Effector memory CD4-positive, alpha-beta T cell (primary cell): ENCODE results near the gene KRT36.

Source experiments
- DNase-seq, 3 donors: peaks; one replicate each; pipeline ENCODE4 v3.0.0-alpha.2; 2020
- H3K27ac ChIP-seq: 2 replicates; pipeline ENCODE4 v1.7.0; 2013; ENCODE audit warnings: mild to moderate bottlenecking, low read length, moderate library complexity; ENCODE audit not compliant: insufficient read depth, poor library complexity, severe bottlenecking
- H3K27me3 ChIP-seq: replicated peaks from 2 replicates; pipeline ENCODE4 v1.7.0; 2013; ENCODE audit warnings: mild to moderate bottlenecking, low read length; ENCODE audit not compliant: insufficient read depth, control insufficient read depth, poor library complexity, severe bottlenecking
- H3K36me3 ChIP-seq: 2 replicates; pipeline ENCODE4 v1.7.0; 2013; ENCODE audit warnings: mild to moderate bottlenecking, low read length, moderate library complexity; ENCODE audit not compliant: control insufficient read depth, insufficient read depth
- H3K4me1 ChIP-seq: 2 replicates; pipeline ENCODE4 v1.7.0; 2013; ENCODE audit warnings: low read length, mild to moderate bottlenecking; ENCODE audit not compliant: control insufficient read depth, insufficient read depth, poor library complexity, severe bottlenecking
- H3K4me3 ChIP-seq: 2 replicates; pipeline ENCODE4 v1.7.0; 2013; ENCODE audit warnings: low read length, low read depth, mild to moderate bottlenecking; ENCODE audit not compliant: insufficient read depth, poor library complexity, severe bottlenecking
- H3K9me3 ChIP-seq: 2 replicates; pipeline ENCODE4 v1.7.0; 2013; ENCODE audit warnings: mild to moderate bottlenecking, low read length, moderate library complexity; ENCODE audit not compliant: control insufficient read depth

Gene KRT36

GRCh38 chr17:41512546-41513167, 22.9 kb upstream of the KRT36 start:
- H3K36me3 ChIP-seq: no peaks in the 10 kb centered on the region
- no peaks in the 10 kb centered on the region for H3K9me3 ChIP-seq
- no peak overlapping the region for H3K4me3 ChIP-seq
- DNase-seq: no peak
- no peaks in the 10 kb centered on the region for H3K4me1 ChIP-seq
- no peak overlapping the region for H3K27ac ChIP-seq
- H3K27me3 ChIP-seq: no peaks in the 10 kb centered on the region

GRCh38 chr17:41511716-41512115, 22.0 kb upstream of the KRT36 start:
- H3K36me3 ChIP-seq: no peaks in the 10 kb centered on the region
- H3K4me1 ChIP-seq: no peaks in the 10 kb centered on the region
- H3K27ac ChIP-seq: no peak overlapping the region
- no peaks in the 10 kb centered on the region for H3K9me3 ChIP-seq
- H3K4me3 ChIP-seq: no peak overlapping the region
- no peak for DNase-seq
- no peaks in the 10 kb centered on the region for H3K27me3 ChIP-seq

GRCh38 chr17:41511116-41511515, 21.4 kb upstream of the KRT36 start:
- H3K4me1 ChIP-seq: no peaks in the 10 kb centered on the region
- no peak overlapping the region for H3K27ac ChIP-seq
- no peaks in the 10 kb centered on the region for H3K9me3 ChIP-seq
- H3K4me3 ChIP-seq: no peak overlapping the region
- DNase-seq: no peak
- no peaks in the 10 kb centered on the region for H3K36me3 ChIP-seq
- H3K27me3 ChIP-seq: no peaks in the 10 kb centered on the region

GRCh38 chr17:41510251-41511065, 20.7 kb upstream of the KRT36 start:
- Histone ChIP-seq H3K9me3 (no peaks in the 10 kb centered on the region), H3K27me3 (no peaks in the 10 kb centered on the region), H3K4me3 (no peak overlapping the region), H3K4me1 (no peaks in the 10 kb centered on the region), H3K27ac (no peak overlapping the region), H3K36me3 (no peaks in the 10 kb centered on the region)
- DNase-seq: no peak

GRCh38 chr17:41507315-41507880, 17.7 kb upstream of the KRT36 start:
- no peak overlapping the region for H3K27ac ChIP-seq
- no peaks in the 10 kb centered on the region for H3K4me1 ChIP-seq
- H3K9me3 ChIP-seq: no peaks in the 10 kb centered on the region
- DNase-seq: no peak
- no peaks in the 10 kb centered on the region for H3K27me3 ChIP-seq
- H3K36me3 ChIP-seq: no peaks in the 10 kb centered on the region
- no peak overlapping the region for H3K4me3 ChIP-seq

- DNase-seq: no peak
- H3K36me3 ChIP-seq: no peaks in the 10 kb centered on the region
- H3K9me3 ChIP-seq: no peaks in the 10 kb centered on the region
- H3K27me3 ChIP-seq: no peaks in the 10 kb centered on the region
- H3K4me1 ChIP-seq: no peaks in the 10 kb centered on the region
- no peak overlapping the region for H3K27ac ChIP-seq
- no peak overlapping the region for H3K4me3 ChIP-seq
These were observed 16.4 kb upstream of the KRT36 start for GRCh38 chr17:41505809-41506767.

GRCh38 chr17:41505007-41505808, 15.5 kb upstream of the KRT36 start, which contains the start of gene KRT13:
Gene KRT13, minus strand, starts transcription at chr17:41505612. Its CDS starts 62 bp downstream, at chr17:41505550.
- Histone ChIP-seq H3K27ac (no peak within 1 kb of the TSS), H3K9me3 (no peaks in the 10 kb centered on the region), H3K27me3 (no peaks in the 10 kb centered on the region), H3K4me1 (no peaks in the 10 kb centered on the region), H3K36me3 (no peaks in the 10 kb centered on the region), H3K4me3 (no peak within 1 kb of the TSS)
- no peak for DNase-seq

- H3K27ac ChIP-seq: no peak overlapping the region
- H3K9me3 ChIP-seq: no peaks in the 10 kb centered on the region
- H3K27me3 ChIP-seq: no peaks in the 10 kb centered on the region
- DNase-seq: no peak
- no peak overlapping the region for H3K4me3 ChIP-seq
- H3K4me1 ChIP-seq: no peaks in the 10 kb centered on the region
- H3K36me3 ChIP-seq: no peaks in the 10 kb centered on the region
These were observed 14.7 kb upstream of the KRT36 start for GRCh38 chr17:41504246-41504977.
